TTC549 (cell line): ENCODE data around the gene ASH1L.
"Not testable (repeated sequence)": the region's sequence is repeated elsewhere in the genome, so short reads cannot be mapped to it uniquely, and the experiment has no call there.

Experiments
- FAIRE-seq: peaks from 2 replicates; lab custom pipeline; 2012; peaks lifted over from hg19 to GRCh38; lab: Jason Lieb, UNC

ASH1L gene

DNA sequence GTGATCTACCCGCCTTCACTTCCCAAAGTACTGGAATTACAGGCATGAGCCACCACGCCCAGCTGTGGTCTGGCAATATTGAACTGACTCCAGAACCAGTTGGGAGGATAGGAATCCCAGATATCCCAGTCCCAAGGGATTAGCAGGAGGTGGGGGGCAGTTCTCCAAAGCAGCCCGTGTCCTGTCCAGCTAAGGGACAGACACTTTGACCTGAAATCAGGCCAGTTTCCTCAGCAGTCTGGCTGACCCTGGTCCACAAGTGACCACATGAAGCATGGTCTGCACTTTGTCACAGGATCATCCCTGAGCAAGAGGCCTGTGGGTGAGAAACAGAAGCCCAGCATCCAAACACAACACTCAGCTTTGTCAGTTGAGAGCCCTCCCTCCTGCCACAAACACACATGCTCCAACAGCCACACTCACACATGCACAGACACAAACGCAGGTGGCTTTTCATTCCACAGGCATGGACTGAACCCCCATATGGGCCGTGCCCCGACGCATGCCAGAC is 256.7 kb downstream of the ASH1L start:
- FAIRE-seq: no peak

DNA sequence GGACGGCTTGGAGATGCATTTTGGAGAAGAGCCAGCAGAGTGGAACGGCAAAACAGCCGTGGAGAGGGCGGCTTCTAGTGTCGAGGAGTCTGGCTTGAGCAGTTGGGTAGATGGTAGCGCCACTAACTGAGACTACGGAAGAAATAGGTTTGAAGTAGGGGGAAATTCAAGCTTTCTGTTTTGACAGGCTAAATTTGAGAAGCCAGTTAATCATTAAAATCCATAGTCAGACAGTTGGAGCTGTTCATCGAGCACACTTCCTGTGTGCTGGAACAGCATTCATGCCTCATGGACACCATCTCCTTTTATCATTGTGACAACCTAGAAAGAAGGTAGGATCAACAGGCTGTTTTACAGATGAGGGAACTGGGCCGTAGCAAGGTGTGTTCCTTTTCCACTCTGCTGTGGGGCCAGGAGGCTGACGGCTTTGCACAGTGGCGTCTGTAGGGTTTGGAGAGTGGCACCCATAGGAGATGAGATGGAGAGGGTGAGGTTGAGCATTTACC is 258.0 kb downstream of the ASH1L start:
- FAIRE-seq: no peak

- FAIRE-seq: no peak
Observed at GRCh38 chr1:155301342-155301841, 261.2 kb downstream of the ASH1L start, which contains the start of gene PKLR. Gene PKLR, minus strand, starts transcription at chr1:155301438. Its CDS starts 43 bp downstream, at chr1:155301395.

- FAIRE-seq: no peak
Observed at GRCh38 chr1:155300553-155301329, 261.9 kb downstream of the ASH1L start.

DNA sequence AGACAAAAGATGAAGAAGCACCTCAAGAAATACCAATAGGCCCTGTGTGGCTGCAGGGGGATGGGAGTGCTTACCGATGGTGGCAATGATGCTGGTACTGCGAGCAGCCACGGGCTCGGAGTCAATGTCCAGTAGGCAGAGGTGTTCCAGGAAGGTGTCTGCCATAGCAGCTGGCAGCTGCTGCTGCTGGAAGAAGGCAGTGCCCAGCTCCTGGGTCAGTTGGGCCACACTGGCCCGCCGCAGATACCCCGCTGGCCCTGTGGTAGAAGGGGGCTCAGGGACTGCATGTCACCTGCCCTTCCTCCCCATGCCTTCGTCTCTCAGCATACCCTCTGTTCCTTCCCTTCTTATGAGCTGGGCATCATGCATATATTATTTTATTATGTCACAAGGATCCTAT is 262.6 kb downstream of the ASH1L start:
- FAIRE-seq: no peak

GRCh38 chr1:155297384-155297783 is 265.2 kb downstream of the ASH1L start:
- FAIRE-seq: no peak

- FAIRE-seq: no peak
Observed at GRCh38 chr1:155296661-155297060, 265.9 kb downstream of the ASH1L start.

DNA sequence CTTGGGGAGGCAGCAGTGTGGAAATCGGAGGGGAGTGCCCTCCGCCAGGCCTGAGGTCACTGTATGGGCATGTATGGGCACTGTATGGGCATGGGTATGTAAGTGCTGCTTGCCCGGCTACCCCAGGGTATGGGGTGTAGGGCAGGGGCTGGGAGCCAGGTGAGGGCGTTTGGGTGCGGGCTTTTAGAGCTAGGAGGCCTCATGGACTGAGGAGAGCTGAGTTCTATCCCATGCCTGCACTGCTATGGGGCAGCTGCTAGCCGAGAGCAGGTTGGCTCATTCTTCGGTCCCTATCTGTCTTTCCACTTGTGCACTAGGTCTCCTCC is 266.7 kb downstream of the ASH1L start:
- FAIRE-seq: no peak

- FAIRE-seq: no peak
Observed at GRCh38 chr1:155295183-155295941, 267.2 kb downstream of the ASH1L start.

DNA sequence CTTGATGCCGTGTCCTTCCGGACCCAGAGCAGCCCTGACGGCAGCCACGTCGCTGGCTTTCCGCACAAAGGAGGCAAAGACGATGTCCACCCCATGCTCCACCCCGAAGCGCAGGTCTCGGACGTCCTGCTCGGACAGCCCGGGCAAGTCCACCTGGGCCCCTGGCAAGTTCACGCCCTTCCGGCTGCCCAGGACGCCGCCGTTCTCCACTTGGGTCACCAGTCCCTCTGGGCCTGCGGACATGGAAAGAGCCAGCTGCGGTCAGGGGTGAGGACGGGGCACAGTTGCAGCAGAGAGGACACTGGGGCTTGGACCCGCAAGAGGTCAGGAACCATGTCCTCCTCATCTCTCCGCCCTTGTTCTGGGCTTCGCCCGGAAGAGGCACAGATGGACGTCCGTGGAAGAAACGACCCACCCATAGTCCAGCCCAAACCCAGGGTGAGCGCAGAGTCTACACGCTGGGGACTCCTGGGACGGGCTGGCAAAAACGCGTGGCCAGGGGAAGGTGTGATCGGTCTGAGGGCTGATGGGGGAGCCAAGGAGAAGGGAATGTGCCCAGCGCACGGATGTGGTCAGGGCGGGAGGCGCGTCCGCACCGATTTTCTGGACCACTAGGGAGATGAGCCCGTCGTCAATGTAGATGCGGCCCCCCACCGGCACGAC is 268.0 kb downstream of the ASH1L start:
- FAIRE-seq: no peak

GRCh38 chr1:155293086-155293749 is 269.4 kb downstream of the ASH1L start:
- no peak for FAIRE-seq

GRCh38 chr1:155291006-155291405 is 271.6 kb downstream of the ASH1L start:
- not testable (repeated sequence) for FAIRE-seq

DNA sequence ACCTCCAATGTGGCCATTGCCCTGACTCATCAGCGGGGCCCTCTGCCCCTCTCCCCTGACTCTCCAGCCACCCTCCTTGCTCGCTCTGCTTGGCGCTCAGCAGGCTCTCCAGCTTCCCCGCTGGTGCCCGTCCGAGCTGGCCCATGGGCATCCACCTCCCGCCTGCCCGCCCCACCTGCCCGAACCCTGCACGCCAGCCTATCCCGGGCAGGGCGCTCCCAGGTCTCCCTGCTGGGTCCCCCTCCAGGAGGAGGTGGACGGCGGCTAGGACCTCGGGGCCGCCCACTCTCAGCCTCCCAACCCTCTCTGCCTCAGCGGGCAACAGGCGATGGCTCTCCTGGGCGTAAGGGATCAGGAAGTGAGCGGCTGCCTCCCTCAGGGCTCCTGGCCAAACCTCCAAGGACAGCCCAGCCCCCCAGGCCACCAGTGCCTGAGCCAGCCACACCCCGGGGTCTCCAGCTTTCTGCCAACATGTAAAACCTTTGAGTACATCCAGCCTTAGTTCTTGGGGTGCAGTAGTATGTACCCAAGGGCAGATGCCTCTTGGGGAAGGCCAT is 274.5 kb downstream of the ASH1L start:
- FAIRE-seq: no peak

- FAIRE-seq: no peak
Observed at GRCh38 chr1:155286544-155286943, 276.1 kb downstream of the ASH1L start.

DNA sequence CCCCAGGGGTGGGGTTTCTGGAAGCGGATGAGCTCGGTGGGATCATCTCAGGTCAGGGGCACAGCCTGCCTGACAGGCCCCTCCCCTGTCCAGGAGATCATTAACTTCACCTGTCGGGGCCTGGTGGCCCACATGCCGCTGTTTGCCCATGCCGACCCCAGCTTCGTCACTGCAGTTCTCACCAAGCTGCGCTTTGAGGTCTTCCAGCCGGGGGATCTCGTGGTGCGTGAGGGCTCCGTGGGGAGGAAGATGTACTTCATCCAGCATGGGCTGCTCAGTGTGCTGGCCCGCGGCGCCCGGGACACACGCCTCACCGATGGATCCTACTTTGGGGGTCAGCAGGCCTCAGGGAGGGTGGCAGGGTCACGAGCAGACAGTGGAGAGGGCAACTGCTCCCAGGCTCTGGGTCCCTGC is 277.0 kb downstream of the ASH1L start:
- FAIRE-seq: no peak
